NCI-H526 treated with DMSO at 0.1 percent for 48 hours (cell line): ENCODE results near the gene KRT23.
A peak's percentile ranks its signal among the peaks of the same experiment; 100 is the strongest.

Source experiments
- DNase-seq: peaks from one replicate; lab custom pipeline; 2025; lab: John Stamatoyannopoulos, UW

The KRT23 gene

DNA sequence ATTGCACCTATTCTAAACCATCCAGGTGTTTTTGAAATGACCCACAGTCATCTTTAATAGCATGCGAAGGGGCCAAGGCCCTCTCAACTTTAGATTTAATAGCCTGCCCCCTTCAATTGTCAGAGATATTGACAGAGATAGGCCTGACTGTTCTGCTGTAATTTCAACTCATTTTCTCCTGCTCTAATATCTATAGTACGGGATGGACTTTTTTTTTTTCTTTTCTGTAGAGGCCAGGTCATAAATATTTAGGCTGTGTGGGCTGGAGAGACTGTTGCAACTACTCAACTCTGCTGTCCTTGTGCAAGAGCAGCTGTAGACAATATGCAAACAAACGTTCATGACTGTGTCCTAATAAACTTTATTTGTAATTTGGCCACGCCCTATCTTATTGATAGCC, 27.7 kb downstream of the KRT23 start:
- DNase-seq: peak; percentile 18

DNA sequence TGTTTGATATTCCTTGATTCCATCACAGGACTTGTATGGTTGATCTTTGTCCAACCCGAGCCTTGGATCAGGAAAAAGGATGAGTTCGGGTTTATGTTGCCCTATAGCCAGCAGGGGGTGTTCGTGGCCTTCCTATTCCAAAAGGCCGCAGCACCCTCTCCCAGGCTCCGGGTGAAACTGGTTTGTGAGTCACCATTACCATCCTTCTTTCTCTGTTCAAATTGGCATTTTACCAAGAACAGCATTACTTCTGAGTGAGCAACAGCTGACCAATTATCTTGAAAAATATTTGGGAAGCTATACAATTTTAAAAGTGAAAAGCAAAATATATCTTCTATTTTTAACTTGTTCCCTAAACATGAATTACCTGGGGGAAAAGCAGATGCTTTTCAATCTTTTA, 28.1 kb downstream of the KRT23 start:
- peak; percentile 44 for DNase-seq

DNA sequence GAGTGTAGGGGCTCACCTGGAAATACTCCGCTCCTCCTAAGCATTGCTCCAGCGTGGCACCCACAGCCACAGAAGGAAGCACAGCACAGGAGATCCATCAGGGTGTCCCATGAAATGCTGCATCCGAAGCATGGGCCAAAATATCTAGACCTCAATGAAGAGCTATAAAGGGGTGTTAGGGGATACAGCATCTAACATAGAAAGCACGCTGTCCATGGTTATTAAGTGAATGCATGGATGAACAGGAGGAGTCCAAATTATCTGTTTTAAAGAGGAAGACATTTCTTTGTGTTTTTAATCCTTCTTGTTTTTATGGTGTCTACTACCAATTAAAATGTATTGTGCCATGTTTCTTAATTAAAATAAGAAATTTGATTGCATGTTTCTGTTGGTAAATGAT, 30.8 kb downstream of the KRT23 start:
- no peak for DNase-seq

DNA sequence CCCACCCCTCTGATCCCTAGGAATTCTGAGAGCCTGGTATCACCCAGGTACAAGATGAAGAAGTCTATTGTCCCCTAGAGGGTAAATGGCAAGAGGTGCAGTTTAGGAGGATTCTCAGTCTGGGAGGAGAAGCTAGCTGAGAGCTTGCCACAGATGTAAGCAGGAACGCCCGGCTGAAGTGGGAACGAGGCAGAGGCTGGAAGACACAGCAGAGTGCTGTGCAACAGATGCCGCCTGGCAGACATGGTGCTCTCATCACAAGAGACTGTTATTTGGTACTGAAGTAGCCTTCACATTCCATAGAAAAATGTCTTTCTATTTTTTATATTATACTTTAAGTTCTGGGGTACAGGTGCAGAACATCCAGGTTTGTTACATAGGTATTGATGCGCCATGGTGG, 32.1 kb downstream of the KRT23 start:
- no peak for DNase-seq

DNA sequence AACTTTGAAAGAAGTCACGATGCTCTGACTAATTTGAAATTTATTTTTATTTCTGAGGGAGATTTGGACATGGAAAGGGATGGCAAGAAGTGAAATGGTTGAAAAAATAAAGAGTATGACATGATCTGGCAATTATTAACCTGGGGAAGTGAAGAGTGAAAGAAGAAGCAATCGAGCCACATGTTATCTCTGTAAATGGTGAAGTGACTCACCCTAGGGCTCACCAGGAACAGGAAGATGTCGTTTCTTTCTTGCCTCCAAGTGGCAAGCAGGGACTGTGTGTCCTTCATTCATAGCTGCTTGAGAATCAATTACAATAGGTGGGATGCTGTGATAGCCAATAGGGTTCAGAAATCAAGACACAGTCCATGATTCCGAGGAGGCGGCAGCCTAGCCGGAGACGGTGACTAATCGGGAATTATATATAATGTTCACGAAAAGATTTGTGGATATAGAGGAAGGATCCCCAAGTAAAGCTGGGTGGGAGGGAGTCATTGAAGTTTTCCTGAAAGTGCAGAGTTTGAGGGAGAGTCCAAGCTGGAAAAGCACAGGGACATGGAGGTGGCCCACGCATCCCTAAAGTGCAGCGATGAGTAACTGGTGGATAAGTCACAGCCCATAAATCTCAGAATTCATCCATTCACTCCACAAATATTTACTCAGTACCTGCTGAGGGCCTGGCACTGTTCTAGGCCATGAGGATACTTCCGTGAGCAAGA, 34.2 kb downstream of the KRT23 start:
- DNase-seq: no peak

DNA sequence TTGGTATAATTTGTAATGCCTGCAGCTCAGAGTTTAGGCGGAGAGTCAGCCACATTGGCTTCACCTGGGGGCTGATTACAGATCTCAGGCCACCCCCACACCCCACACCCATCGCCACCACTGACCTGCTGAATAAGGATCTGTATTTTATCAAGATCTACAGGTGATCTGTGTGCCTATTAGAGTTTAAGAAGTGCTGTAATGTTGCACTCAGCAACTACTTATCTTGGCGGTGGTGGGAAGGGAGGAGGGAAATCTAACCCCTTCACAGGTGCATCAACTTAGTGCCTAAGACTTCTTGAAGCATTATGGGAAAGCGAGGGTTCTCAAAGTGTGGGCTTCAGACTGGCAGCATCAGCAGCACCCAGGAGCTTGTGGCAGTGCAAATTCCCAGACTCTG, 34.9 kb downstream of the KRT23 start:
- DNase-seq: no peak

DNA sequence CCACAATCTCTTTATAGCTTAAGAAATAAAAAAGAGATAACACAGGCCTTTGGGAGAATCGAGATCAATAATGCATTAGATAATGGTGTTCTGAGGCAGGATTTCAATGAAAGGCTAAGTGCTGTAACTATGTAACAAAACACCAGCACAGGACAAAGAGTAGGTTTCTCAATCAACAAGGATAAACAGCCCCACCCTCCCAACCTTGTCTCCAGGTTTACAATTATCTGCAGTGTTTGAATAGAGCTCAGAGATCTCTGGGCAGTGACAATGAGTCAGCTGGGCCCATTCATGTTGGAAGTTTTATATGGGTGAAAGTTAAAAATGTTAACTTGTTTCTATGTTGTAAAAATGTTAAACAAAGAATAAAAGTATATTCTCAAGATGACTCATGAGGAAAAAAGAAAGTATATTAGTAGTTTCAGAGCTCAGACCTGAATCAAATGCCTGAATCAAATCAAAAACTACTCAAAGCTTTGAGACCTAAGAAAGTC, 35.4 kb downstream of the KRT23 start:
- no peak for DNase-seq

DNA sequence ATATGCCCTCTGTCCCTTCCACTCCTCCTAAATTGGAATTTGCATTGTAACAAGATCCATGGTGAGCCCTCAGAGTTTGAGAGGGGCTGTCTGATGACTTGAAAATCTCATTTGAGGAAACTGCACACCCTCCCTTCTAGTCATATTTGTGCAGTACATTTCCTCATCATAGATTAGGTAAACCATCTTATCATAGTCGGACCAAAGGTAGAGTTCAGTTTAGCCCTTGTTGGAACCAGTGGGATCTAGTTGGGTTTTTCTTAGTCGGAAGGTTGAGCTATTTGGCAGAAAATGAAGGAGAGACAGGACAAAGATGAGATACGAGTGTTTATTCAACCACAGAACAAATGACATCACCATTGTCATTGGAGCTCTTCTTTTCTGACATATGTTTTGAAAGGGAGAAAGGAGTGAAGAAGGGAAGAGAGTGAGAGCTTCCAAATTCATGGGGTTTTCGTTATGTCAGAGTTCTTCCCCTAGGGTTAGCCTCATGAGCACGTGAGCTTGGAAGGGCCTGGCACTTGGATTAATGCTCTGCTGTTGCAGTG, 36.6 kb downstream of the KRT23 start:
- no peak for DNase-seq

DNA sequence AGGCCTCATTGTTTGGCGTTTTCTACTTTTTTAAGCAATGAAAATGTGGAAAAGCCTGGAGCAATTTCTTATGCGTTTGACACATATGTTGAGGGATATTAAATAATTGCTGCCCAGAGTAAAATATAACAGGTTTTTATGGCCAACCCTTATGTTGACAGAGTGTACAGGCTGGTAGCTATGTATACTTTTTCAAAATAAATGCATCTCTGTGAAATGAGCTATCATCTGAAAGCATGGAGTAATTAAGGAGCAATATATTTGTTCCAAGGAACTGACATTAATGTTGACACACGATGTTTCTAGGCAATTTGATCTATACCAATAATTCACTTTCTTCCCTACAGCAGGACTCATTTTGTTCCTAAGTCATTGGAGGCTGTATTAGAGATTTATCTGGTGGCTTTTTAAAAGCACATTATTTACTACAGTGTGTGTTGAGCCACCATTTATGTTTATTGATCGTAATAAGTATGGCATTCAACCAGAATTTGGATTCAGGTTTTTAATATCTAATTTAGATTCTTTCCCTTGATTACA, 40.5 kb downstream of the KRT23 start:
- no peak for DNase-seq

DNA sequence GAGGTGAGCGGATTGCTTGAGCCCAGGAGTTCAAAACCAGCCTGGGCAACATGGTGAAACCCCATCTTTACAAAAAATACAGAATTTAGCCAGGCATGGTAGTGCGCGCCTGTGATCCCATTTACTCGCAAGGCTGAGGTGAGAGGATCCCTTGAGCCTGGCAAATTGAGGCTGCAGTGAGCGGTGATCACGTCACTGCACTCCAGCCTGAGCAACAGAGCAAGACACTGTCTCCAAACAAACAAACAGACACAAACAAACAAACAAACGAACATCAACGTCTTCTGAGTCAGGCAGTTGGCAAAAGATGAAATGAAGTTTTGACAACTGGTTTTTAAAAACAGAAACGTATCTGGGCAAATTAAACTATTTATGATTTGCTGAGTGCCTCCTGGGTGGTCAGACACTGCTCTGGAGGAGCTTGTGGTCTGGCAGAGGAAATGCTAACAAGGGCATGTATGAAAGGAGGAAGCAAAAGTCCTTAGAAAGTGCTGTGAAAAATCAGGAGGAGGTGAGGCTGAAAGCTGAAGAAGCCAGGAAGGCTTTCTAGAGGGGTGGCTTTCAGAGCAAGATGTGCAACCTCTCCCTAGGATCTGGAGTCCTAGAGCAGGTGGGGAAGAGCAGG, 42.2 kb downstream of the KRT23 start:
- DNase-seq: no peak

DNA sequence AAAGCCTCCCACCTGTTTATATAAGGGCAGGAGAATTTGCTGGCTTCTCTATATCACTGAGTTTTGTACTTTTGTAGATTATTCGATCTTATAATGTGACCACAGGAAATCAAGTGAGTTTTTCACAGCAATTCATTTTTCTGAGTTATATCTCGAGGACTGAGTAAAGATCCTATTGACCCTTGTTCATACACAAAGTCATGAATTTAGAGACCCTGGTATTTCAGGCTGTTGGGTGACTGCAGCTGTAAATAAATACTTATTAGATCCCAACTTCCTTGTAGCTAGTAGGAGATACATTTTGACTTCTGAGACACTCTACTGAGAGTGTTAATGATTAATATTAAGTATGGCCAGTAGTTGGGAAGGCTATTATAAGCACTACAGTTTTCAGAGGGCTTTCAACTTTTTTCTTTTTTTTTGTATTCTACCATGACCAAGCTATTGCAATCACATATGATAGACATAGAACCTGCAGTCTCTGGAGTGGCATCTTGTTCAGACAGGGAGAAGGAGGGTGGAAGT, 49.2 kb downstream of the KRT23 start:
- no peak for DNase-seq

DNA sequence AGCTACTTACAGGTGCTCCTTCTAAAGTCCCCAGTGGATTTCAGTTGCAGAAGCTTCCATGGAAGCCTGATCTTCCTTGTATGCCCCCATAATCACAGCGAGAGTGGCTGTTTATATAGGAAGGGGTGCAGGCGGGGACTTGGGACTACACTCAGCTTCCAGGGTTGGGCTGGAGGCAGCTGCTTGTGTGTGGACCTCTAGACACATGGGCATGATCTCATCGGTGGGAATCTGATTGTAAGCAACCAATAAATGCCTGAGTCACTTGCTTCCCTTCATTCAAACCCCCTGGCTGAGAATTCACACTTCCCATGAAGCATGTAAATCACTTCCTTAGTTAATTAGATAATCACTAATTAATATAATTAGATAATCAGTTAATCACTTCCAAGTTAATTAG, 51.4 kb downstream of the KRT23 start:
- no peak for DNase-seq

DNA sequence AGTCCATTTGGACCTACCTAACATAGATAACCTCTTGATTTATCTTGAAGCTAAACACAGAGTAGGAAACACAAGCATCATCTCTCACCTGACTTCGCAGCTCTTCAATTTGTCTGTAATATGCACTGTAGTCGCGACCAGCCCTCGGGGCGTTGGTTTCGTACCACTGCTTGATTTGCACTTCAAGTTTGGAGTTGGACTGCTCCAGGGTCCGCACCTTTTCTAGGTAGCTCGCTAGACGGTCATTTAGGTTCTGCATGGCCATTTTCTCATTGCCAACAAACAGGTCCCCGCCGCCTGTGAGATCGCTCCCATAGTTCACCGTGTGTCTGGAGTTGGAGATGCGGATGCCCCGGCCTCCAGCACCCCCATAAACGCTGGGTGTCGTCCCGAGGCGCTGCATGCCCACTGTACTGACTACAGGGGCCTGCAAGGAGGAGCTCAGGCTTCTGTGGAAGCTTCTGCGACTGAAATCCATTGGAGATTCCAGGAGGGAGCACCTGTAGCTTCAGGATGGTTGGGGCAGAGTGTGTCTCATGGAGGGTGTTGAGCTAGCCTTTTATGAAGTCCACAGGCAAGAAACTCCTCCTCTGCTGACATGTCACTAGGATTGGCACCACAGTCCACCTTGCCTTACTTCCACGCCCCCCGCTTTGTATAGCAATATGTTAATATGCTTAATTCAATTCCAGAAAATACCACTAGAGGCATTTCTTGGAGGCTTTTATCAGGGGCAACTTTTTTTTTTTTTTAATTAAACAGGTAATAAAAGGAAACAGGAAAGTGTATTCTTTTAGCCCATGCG, 52.5 kb downstream of the KRT23 start, which contains the start of gene KRT20:
Gene KRT20 (minus strand): TSS at position 535 of the 805 bp plus-strand sequence. CDS start 57 bp downstream, at position 478.
- no peak for DNase-seq

DNA sequence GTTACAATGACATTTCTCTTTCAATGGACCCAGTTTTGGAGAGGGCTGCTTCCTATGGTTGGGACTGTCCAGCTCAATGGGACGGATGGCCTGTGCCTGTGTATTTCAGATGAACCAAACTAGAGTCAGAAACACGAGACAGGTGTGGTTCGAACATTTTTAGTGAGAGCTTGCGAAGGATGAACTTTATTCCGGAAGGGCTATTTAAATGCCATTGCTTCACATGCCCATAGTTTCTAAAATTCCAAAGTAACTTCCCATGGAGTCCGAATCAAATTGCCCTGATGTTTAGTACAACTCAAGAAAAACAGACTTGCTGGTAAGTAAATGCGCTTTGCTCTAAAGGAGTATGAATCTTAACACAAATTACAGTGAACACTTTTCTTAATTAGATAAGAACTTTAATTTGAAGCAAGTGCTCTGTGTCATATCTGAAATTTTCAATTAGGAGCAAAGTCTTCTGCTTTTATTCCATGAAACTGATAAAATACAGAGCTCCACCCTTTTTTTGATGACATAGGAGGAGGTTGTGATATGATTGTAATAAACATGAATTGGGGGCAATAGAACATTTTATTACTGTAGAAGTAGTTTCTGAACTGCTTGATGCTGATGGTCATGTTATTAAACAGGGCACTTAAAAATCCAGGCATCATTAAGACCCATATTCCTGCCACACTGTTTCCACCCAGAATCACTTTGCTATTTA, 53.7 kb downstream of the KRT23 start:
- DNase-seq: no peak

DNA sequence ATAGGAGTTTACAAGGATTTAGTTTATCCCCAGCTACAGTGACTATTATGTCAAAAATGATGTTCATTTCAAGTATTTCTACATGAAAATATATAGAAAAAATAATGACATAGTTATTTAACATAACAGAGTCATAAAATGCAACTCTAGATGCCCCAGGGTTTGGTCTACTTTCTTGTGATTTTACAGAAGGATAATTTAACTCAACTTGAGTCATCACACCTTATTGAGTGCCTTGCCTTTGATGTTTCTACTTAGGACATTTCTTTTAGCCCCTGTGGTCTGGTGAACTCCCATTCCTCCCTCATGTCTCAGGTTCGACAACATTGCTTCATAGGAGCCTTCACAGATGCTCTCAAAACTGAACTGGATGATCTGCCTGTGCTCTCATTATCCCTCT, 54.4 kb downstream of the KRT23 start:
- no peak for DNase-seq

DNA sequence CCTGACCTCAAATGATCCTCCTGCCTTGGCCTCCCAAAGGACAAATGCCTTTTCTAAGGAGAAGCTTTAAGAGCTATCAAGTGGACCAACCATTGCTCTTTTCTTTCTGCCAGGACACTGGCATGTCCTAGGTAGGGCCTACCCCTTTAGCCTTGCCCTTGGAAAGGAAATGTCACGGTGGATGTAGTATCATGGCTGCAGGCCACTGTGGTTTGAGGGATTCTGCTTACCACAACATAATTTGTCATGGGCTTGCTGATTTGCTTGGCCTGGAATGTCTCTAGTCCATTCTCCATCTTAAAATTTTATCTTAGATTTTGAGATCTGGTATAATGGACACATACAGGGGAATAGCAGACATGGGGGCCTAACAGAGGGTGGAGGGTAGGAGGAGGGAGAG, 58.4 kb downstream of the KRT23 start:
- DNase-seq: no peak

DNA sequence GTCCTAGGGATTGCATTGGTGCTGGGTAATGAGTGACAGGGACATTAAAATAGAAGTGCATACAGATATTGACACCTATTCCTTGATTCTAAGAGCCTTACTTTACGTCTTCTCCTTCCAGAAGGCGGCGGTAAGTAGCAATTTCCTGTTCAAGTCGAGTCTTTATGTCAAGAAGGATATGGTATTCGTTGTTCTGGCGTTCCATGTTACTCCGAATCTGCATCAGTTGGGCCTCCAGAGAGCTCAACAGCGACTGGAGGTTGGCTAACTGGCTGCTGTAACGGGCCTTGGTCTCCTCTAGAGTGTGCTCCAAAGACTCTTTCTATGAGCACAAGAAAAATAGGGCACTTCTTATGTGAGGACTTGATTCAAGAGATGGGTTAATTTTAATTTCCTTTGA, 59.4 kb downstream of the KRT23 start:
- DNase-seq: no peak

DNA sequence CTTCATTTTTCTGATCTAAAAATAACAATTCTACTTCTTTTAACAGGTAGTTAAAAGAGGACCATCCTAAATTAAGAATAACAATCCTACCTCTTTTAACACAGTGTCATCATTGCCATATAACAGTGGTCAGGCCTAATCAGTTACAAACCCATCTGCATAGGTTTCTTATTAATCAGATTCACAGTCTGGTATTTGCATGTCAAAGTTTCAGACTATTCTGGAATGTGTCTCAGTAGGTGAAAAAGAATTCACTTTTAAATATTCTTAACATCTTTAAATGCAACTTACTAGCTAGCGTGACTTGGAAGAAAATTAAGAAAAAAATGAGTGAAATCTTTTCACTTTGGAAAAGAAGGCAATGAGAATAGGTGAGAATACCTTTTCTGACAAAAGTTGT, 63.6 kb downstream of the KRT23 start:
- no peak for DNase-seq

DNA sequence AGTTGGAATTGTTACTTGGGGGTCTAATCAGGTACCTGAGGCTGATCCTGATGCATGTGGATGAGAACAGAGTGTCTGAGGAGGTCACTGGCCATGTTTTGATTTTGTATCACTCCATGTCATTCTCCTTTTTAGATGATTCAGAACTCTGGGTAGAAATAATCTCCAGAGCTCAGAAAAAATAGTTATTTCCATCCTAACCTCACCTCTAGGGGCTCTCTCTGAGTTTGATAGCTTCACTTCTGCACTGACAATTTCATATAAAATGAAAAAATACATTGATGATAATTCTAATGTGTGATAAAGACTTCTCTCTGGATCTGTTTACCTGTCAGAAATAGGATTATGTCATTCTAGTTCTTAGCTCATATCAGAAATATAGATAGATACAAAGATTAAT, 64.2 kb downstream of the KRT23 start:
- no peak for DNase-seq
